DLD1 (cell line): Measurements from ENCODE around the gene PRODH2.
"Not testable (repeated sequence)": the region's sequence is repeated elsewhere in the genome, so short reads cannot be mapped to it uniquely, and the experiment has no call there.

Experiments used
- in situ Hi-C: cut with HindIII; loops from 2 replicates; pipeline ENCODE4 v1.10.0; 2017; ENCODE audit warnings: low sequenced_read_pairs

The PRODH2 gene

GRCh38 chr19:35805526-35806102 is 7.0 kb downstream of the PRODH2 start:
- in situ Hi-C loops = no loop called here

GRCh38 chr19:35801828-35802227 is 10.8 kb downstream of the PRODH2 start:
- in situ Hi-C loops = no loop called here

GRCh38 chr19:35797663-35798062 is 15.0 kb downstream of the PRODH2 start:
- in situ Hi-C loops = no loop called here

GRCh38 chr19:35796645-35797542 is 15.8 kb downstream of the PRODH2 start:
- in situ Hi-C loops = no loop called here

- in situ Hi-C loops = not testable (repeated sequence)
Measured at GRCh38 chr19:35795564-35795963, 17.1 kb downstream of the PRODH2 start.

- in situ Hi-C loops = no loop called here
Measured at GRCh38 chr19:35793381-35794165, 19.1 kb downstream of the PRODH2 start.

GRCh38 chr19:35792888-35793287 is 19.8 kb downstream of the PRODH2 start:
- in situ Hi-C loops = no loop called here

- in situ Hi-C loops = no loop called here
Measured at GRCh38 chr19:35792312-35792711, 20.3 kb downstream of the PRODH2 start.

GRCh38 chr19:35791814-35792279 is 20.8 kb downstream of the PRODH2 start:
- in situ Hi-C loops = no loop called here

GRCh38 chr19:35790981-35791813 is 21.4 kb downstream of the PRODH2 start:
- in situ Hi-C loops = no loop called here

GRCh38 chr19:35789978-35790944 is 22.4 kb downstream of the PRODH2 start:
- in situ Hi-C loops = no loop called here

- in situ Hi-C loops = no loop called here
Measured at GRCh38 chr19:35789195-35789977, 23.3 kb downstream of the PRODH2 start.

- in situ Hi-C loops = no loop called here
Measured at GRCh38 chr19:35788205-35788960, 24.3 kb downstream of the PRODH2 start.

- in situ Hi-C loops = no loop called here
Measured at GRCh38 chr19:35787227-35787799, 25.3 kb downstream of the PRODH2 start.

GRCh38 chr19:35786299-35787160 is 26.1 kb downstream of the PRODH2 start:
- in situ Hi-C loops = no loop called here

- in situ Hi-C loops = no loop called here
Measured at GRCh38 chr19:35785339-35785627, 27.4 kb downstream of the PRODH2 start.
